HG03457 (cell line): ENCODE measurements around the gene VEZF1.

Source experiments
- ATAC-seq: cut with Tn5 transposase; IDR thresholded peaks from one replicate; pipeline ENCODE4 v1.9.1; 2021; ENCODE audit warnings: moderate number of reproducible peaks; ENCODE audit not compliant: unreplicated experiment

Gene VEZF1

DNA sequence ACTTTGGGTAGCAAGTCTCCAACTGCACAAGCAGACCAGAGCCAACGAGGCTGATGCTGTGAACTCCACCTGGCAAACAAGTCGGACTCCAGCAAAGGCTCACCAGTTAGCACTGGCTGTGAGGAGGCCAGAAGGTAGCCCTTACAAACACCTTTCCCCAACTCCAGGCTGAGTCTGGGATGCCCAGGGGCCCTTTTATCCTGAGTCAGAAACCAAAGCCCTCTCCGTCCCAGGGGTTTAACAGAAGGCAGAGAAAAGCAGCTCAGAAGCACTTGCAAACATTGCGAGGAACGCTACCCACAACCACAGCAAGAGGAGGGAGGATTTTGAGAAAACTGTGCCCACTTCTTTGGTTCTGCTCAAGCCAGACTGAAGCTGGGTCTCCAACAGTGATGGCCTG lies 57.8 kb downstream of the VEZF1 start:
- no peak for ATAC-seq

DNA sequence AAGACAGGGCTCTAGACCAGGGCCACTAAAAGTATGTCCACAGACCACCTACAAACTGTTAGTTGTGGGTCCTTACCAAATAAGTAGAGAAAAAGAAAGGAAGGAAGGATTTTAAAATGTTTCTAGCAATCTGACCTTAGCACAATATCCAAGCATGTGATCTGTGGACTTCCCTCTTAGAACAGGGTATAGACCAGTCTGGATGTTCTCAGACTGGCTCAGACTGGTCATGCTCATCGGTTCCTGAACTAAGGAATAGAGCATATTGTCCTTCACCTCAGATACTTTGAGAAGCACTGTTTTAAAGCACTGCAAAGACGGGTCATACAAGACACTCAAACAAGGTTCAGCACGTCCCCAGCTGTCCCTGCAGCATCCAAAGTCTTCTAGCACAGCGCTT lies 58.7 kb downstream of the VEZF1 start:
- no peak for ATAC-seq

DNA sequence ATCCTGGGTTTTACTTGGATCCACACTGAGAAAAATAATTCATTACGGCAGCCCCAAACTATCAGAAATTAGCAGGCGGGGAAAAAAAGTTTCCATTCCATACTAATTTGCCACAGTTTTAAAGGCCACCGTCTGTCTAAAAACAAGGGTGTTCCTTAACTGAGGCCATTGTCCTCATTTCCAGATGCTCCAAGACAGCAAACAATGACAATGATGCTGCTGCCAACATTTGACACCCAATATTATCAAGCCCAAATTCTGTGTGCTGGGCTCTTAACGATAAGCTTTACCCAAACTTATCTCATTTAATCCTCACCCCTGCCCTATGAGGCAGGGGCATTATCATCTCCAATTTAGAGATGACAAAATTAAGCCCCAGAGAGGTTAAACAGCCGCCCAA lies 59.1 kb downstream of the VEZF1 start:
- ATAC-seq: no peak

DNA sequence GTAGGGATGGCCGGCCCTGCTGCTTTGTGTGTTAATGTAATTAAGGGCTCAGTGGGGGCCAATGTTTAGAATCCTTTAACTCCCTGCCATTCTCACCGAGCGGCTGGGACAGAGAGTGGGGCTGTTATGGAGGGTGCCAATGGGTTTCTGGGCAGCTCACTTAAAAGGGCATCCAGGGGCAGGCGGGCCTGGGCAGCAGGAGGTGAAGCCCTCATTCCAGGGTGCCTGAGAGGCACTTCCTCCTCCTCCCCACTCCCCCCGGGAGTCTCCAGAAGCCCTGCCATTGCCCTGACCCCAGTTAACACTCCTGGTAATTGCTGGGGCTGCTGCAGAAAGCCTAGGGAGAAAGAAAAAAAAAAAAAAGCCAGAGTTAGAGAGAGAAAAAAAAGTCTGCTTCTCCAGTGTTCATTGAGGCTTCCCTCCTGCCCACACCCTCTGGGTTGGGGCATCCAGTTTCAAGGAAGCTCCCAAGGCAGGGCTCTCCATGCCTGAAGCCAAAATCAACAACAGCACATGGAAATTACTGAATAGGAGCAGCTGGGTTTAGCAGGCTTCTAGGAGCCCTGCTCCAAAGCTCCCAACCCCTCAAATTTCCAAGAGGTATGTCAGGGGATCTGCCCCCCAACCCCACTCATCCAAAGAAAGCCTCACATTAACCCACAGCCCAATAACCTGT lies 60.9 kb downstream of the VEZF1 start:
- ATAC-seq: no peak

DNA sequence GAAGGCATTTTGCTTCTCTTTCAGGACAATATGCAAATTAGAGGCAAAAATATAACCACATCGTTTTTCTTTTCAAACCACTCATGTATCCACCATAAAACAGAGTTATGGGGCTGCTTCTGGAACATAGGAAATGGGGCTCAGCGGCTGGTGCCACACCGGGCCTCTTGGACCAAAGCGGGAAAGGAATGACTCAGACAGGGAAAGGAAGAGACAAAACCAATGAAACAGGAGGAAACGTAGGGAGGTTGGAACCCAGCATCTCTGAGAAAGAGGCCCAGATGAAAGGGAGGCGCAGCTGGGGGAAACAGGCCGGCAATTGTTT lies 61.4 kb downstream of the VEZF1 start:
- ATAC-seq: no peak

DNA sequence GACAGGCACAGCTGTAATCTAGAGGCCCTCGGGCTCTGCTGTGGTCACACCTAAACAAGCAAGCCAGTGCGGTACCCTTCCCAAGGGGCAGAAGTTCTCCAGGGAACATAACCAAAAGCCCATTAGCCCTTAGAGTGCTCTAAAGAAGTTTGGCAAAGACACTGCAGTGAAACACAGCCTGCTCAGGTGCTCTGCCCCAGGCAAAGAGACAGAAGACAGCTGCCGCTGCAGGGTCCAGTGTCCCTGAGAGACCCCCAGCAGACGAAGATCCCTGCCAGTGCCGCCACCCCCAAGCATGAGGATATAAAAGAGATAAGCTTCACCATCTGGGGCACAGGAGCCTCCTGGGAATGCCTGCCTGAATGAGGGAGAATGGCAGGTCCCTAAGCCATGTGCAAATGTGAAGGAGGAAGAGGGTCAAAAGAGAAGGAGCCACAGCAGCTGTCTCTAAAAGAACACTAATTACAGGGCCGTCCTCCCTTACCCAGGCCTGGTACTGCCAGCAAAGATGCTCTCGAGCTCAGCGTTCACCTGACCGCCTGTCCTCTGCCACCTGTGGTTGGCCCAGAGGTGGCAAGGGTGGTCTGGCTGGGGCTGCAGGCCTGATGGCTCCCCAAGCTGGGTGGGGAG lies 62.6 kb downstream of the VEZF1 start:
- ATAC-seq: no peak

DNA sequence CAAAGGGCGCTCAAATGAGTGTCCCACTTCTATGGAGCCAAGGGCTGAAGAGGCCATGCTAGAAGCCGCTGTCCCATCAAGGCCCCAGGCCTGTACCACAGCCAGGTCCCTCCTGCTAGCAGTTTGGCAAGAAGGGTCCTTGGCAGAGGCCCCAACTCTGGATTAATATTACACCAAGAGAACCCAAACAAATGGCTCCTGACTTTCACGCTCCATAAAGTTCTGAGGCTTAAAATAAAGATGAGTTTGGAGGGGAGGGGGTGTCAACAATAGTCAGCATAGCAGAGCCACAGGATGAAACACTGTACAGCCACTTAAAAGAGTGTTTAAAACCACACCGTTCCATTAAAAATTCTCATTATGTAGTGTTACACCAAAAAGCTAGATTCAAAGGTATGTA lies 63.4 kb downstream of the VEZF1 start:
- ATAC-seq: no peak
